VCaP (cell line): ENCODE data around the gene THEM4.

Experiments used
- H3K27ac ChIP-seq: fragments of 450-650 bp; 2 replicates; pipeline ENCODE4 v1.5.1; 2017
- CTCF ChIP-seq: fragments of 450-650 bp; conservative IDR thresholded peaks from 2 replicates; pipeline ENCODE4 v1.5.1; 2017; ENCODE audit warnings: mild to moderate bottlenecking, moderate library complexity

The THEM4 gene

DNA sequence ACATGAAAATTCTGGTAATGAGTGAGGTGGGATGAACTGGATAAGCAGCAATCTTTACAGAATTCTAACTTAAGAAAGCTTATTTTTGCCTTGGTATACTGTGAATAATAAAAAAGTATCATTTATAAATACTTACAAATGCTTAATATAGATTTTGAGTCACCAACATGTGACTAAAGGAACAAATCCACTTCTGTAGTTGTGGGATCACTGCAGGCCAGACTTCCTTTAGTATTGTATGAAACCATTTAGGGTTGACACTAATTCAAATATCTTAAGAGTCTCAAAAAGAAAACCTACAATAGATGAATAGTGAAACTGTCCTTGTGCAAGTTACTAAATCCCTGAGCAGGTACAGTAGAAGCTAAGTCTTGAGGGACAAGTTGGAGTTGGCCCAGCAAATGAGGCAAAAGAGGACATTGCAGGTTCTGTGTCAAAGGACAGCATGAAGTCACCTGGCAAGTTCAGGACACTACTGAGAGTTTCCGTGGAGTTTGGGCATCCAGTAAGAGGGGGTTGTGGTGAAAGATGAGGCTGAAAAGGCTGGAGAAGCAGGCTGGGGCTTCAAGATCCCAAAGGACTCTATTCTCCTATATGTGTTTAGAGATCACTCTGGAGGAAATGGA lies 5.9 kb upstream of the THEM4 start:
- no peak overlapping the region for H3K27ac ChIP-seq
- no peak for TF ChIP-seq CTCF

- H3K27ac ChIP-seq, result no peak overlapping the region
- TF ChIP-seq CTCF, result no peak
Measured at GRCh38 chr1:151914076-151914475, 4.8 kb upstream of the THEM4 start.

- TF ChIP-seq CTCF, result no peak
- no peak overlapping the region for H3K27ac ChIP-seq
Measured at GRCh38 chr1:151912973-151913372, 3.7 kb upstream of the THEM4 start.

DNA sequence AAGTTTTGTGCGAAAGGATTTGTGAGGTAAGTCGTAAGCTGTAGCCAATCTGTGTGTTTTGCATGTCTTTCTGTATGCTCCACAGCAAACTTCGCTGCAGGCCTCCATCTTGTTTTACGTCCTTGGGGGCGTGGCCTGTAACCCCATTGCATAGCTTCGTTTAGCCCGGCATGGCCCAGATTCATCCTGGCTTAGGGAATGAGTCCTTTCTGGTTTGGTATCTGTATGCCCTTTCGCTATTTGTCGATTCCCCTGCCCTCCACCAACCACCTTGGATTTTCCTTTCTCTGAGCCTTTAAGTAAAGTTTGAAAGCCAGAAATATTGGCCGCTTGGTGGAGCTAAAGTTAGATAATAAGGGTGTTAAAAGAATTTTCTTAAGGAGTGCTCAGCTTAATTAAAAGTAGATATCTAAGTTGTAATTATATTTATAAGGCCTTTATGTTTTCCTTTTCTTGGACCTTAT lies 1.1 kb downstream of the THEM4 start:
- peak overlapping the region; percentile 92 for H3K27ac ChIP-seq
- TF ChIP-seq CTCF, result peak; percentile 57

- TF ChIP-seq CTCF, result no peak
- H3K27ac ChIP-seq, result peak overlapping the region; percentile 92
Measured at GRCh38 chr1:151907363-151908139, 1.8 kb downstream of the THEM4 start.

DNA sequence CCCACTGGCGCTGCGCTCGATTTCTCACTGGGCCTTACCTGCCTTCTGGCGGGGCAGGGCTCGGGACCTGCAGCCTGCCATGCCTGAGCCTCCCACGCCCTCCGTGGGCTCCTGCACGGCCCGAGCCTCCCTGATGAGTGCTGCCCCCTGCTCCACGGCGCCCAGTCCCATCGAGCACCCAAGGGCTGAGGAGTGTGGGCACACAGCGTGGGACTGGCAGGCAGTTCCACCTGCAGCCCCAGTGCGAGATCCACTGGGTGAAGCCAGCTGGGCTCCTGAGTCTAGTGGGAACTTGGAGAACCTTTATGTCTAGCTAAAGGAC lies 3.0 kb downstream of the THEM4 start:
- peak overlapping the region; percentile 92 for H3K27ac ChIP-seq

GRCh38 chr1:151905443-151906323 lies 3.6 kb downstream of the THEM4 start:
- H3K27ac ChIP-seq, result peak overlapping the region; percentile 92

GRCh38 chr1:151905070-151905442 lies 4.3 kb downstream of the THEM4 start:
- TF ChIP-seq CTCF, result no peak

More at GRCh38 chr1:151905070-151905442, 4.3 kb downstream of the THEM4 start:
- H3K27ac ChIP-seq, result peak overlapping the region; percentile 92
